Stimulated activated CD4-positive, alpha-beta T cell treated with anti-CD3 and anti-CD28 coated beads, Interleukin-12 subunit alpha, Interleukin-12 subunit beta, amount 100 ng/mL, for 48 hours (primary cell): ENCODE data around the gene PTPRH.

Source experiments
- DNase-seq, 3 donors: peaks; one replicate each; pipeline ENCODE4 v3.0.0-alpha.2; 2020; ENCODE audit warnings: low read depth in 2 of 3, low spot score in 1 of 3

Gene PTPRH

DNA sequence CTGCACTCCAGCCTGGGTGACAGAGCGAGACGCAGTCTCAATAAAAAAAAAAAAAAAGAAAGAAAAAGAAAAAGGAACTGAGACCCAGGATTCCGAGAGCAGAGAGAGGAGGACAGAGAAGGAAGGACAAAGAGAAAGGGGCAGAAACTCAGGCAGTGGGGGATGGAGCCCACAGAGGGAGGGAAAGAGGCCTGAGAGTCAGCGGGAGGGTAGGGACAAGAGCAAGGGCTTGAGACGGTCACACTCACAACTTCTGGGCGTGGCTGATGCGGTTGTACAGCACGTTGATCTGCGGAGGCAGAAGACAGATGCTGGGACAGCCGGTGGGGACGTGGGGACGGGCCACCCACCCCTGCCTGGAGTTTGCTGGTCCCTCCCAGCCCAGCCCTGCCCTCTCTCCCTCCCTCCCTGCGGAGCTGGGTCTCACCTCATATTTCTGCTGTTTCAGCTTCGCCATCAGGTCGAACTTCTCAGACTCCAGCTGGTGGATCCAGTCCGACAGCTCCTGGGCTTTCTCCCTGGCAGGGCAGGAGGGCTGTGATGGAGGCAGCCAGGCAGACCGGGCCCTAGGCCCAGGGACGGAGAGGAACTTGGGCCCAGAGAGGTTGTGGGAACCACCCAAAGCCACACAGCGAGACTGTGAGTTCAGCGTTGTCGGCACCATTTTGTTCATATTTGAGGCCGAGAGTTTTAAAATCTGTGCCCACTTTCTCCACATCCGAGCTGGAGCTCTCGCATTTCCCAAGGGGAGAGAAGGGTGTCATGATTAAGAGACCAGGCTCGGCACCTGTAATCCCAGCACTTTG, 75.5 kb downstream of the PTPRH start:
- DNase-seq = no peak

DNA sequence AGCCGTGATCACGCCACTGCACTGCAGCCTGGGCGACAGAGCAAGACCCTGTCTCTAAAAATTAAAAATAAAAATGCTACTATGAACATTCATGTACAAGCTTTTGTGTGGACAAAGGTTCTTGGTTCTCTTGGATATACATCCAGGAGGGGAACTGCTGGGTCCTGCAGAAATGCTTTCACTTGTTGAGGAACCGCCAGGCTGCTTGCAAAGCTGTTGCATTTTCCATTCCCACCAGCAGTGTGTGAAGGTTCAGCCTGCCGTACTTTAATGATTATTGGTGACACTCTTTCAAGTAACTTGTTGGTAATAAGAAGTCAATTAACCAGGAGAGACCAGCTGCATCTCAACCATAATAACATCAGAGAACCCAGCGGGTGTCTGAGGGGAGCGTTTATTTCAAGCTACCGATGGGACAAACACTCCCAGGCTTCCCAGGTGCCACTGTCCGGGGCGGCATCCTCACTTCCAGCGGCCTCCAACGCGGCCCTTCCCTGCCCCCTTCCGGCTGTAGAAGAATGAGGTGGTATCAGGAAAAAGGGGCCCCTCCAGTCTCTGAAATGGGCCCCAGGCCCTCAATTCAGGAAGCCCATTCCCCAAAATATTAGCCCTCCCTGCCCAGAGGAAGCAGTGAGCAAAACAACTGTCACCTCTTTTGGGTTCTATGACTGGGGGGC, 76.7 kb downstream of the PTPRH start:
- DNase-seq = no peak

DNA sequence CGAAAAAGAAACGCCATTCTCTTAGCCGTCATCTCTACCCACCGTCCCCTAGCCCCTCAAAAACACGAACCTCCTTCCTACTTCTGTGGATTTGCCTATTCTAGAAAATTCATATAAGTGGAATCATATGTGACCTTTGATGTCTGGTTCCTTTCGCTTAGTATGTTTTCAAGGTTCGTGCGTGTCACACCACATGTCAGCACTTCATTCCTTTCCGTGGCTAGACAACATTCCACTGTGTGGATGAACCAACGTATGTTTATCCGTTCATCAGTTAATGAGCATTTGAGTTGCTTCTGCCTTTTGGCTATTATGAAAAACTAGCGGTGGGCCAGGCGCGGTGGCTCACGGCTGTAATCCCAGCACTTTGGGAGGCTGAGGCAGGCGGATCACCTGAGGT, 77.9 kb downstream of the PTPRH start:
- no peak for DNase-seq
